ENCODE measurements around the gene ZNF526.

ZNF526 gene

GRCh38 chr19:42206871-42207755, 13.0 kb upstream of the ZNF526 start (continued):
- TF ChIP-seq PBX3 (CRISPR knock-in tag; IDR thresholded peaks at IDR 0.05): no peak
- no peak for TF ChIP-seq ZNF416 (tag by site-specific recombination; IDR thresholded peaks at IDR 0.05)
- TF ChIP-seq PRDM10 (tag by site-specific recombination; IDR thresholded peaks at IDR 0.05): peak; percentile 67
- TF ChIP-seq ZNF558 (tag by site-specific recombination; IDR thresholded peaks at IDR 0.05): no peak
- TF ChIP-seq ZNF791 (tag by site-specific recombination; IDR thresholded peaks at IDR 0.05): no peak
- no peak for TF ChIP-seq ZNF768 (tag by site-specific recombination; IDR thresholded peaks at IDR 0.05)

GRCh38 chr19:42207767-42208271, 12.3 kb upstream of the ZNF526 start:
- ChIA-PET CTCF (interaction anchor here (0.5 to 1.6 kb wide), 9 partner anchors 9 to 389 kb away, joined by 3 to 7 read pairs (median 3); no protein-coding TSS in a partner anchor), POLR2A (interaction anchor here (0.7 to 2.8 kb wide), 4 partner anchors 8 to 189 kb away, joined by 3 to 20 read pairs (median 4); partner anchors contain the start of genes DEDD2, GSK3A and ZNF526)
- Histone ChIP-seq H3K4me3 (ENCODE audit: low read depth, low read length) (no peak overlapping the region), H3K27ac (ENCODE audit: extremely low read depth, low read depth, low read length) (no peak overlapping the region), H3K36me3 (ENCODE audit: control insufficient read depth in 2 of 2, insufficient read depth in 1 of 2, low read length in 2 of 2) (peaks cover 86 to 100% of the 10 kb centered on the region in 2 experiments), H3K9me3 (ENCODE audit: control insufficient read depth, insufficient read depth, low read depth, low read length) (no peaks in the 10 kb centered on the region), H3K4me1 (ENCODE audit: control insufficient read depth, insufficient read depth, low read length) (no peaks in the 10 kb centered on the region)
- TF ChIP-seq ZNF394 (tag by site-specific recombination; IDR thresholded peaks at IDR 0.05; ENCODE audit: borderline replicate concordance) (peak; percentile 37; the same call in 1 of the 2 replicates), ZNF214 (tag by site-specific recombination; IDR thresholded peaks at IDR 0.05; ENCODE audit: borderline replicate concordance) (no peak), ZNF600 (tag by site-specific recombination; IDR thresholded peaks at IDR 0.05) (peak; percentile 48; the same call in 1 of the 2 replicates)

GRCh38 chr19:42208612-42209011, 11.5 kb upstream of the ZNF526 start:
- Histone ChIP-seq H3K4me3 (ENCODE audit: low read depth, low read length) (no peak overlapping the region), H3K36me3 (ENCODE audit: control insufficient read depth in 2 of 2, insufficient read depth in 1 of 2, low read length in 2 of 2) (peaks cover 86 to 100% of the 10 kb centered on the region in 2 experiments), H3K4me1 (ENCODE audit: control insufficient read depth, insufficient read depth, low read length) (no peaks in the 10 kb centered on the region), H3K27ac (ENCODE audit: extremely low read depth, low read depth, low read length) (no peak overlapping the region), H3K9me3 (ENCODE audit: control insufficient read depth, insufficient read depth, low read depth, low read length) (no peaks in the 10 kb centered on the region)
- ChIA-PET POLR2A (interaction anchor here (2.8 kb wide), 1 partner anchor 8 kb away, joined by 20 read pairs; the partner anchor contains the start of gene DEDD2), CTCF (interaction anchor here (0.7 to 1.6 kb wide), 2 partner anchors 71 to 100 kb away, joined by 3 to 5 read pairs; no protein-coding TSS in a partner anchor)
- TF ChIP-seq KLF1 (tag by site-specific recombination; IDR thresholded peaks at IDR 0.05) (no peak), ZNF48 (tag by site-specific recombination; IDR thresholded peaks at IDR 0.05) (no peak), ZNF2 (tag by site-specific recombination; IDR thresholded peaks at IDR 0.05) (no peak), ZNF132 (tag by site-specific recombination; IDR thresholded peaks at IDR 0.05; ENCODE audit: borderline replicate concordance) (no peak), ZNF398 (tag by site-specific recombination; IDR thresholded peaks at IDR 0.05) (no peak), ZNF138 (tag by site-specific recombination; IDR thresholded peaks at IDR 0.05; ENCODE audit: borderline replicate concordance) (no peak), SALL2 (tag by site-specific recombination; IDR thresholded peaks at IDR 0.05; ENCODE audit: borderline replicate concordance) (no peak), PRDM10 (tag by site-specific recombination; IDR thresholded peaks at IDR 0.05) (no peak), ZNF214 (tag by site-specific recombination; IDR thresholded peaks at IDR 0.05; ENCODE audit: borderline replicate concordance) (no peak), ZBTB1 (tag by site-specific recombination; IDR thresholded peaks at IDR 0.05) (no peak), TCF7L2 (IDR thresholded peaks at IDR 0.05; ENCODE audit: borderline replicate concordance, low read depth, low read length) (no peak), ZSCAN23 (tag by site-specific recombination; IDR thresholded peaks at IDR 0.05) (no peak), ZNF248 (tag by site-specific recombination; IDR thresholded peaks at IDR 0.05) (no peak)

Measured in HEK293 (cell line).